NCI-H187 (cell line): Measurements from ENCODE around the gene GKN2.
"Not testable (repeated sequence)": the region's sequence is repeated elsewhere in the genome, so short reads cannot be mapped to it uniquely, and the experiment has no call there.

Source experiments
- DNase-seq, 2 experiments: peaks; one replicate each; lab custom pipeline; 2025; lab: John Stamatoyannopoulos, UW

GKN2 gene

GRCh38 chr2:68918497-68918896 is 34.2 kb downstream of the GKN2 start:
- no peak for DNase-seq

- no peak for DNase-seq
These were observed 35.5 kb downstream of the GKN2 start for GRCh38 chr2:68917034-68917718.

GRCh38 chr2:68916226-68916625 is 36.5 kb downstream of the GKN2 start:
- no peak for DNase-seq

GRCh38 chr2:68915393-68915792 is 37.3 kb downstream of the GKN2 start:
- no peak for DNase-seq

- no peak for DNase-seq
These were observed 39.3 kb downstream of the GKN2 start for GRCh38 chr2:68913359-68913758.

GRCh38 chr2:68912732-68913131 is 40.0 kb downstream of the GKN2 start:
- DNase-seq: no peak

GRCh38 chr2:68912111-68912510 is 40.6 kb downstream of the GKN2 start:
- DNase-seq: no peak

- no peak for DNase-seq
These were observed 41.0 kb downstream of the GKN2 start for GRCh38 chr2:68911709-68912108.

GRCh38 chr2:68911246-68911645 is 41.4 kb downstream of the GKN2 start:
- DNase-seq: no peak

GRCh38 chr2:68909793-68910674 is 42.7 kb downstream of the GKN2 start:
- DNase-seq: peak; percentile 22 to 63

GRCh38 chr2:68908392-68908970 is 44.2 kb downstream of the GKN2 start:
- DNase-seq: no peak

GRCh38 chr2:68907920-68908253 is 44.8 kb downstream of the GKN2 start:
- DNase-seq: no peak

GRCh38 chr2:68907232-68907919 is 45.3 kb downstream of the GKN2 start:
- DNase-seq: no peak

GRCh38 chr2:68906716-68907115 is 46.0 kb downstream of the GKN2 start:
- no peak for DNase-seq

GRCh38 chr2:68905116-68905515 is 47.6 kb downstream of the GKN2 start:
- no peak for DNase-seq

- DNase-seq: no peak
These were observed 51.1 kb downstream of the GKN2 start for GRCh38 chr2:68901561-68901960.

- no peak for DNase-seq
These were observed 51.5 kb downstream of the GKN2 start for GRCh38 chr2:68901199-68901514.

- no peak for DNase-seq
These were observed 52.0 kb downstream of the GKN2 start for GRCh38 chr2:68900496-68901198.

GRCh38 chr2:68895981-68896380 is 56.7 kb downstream of the GKN2 start:
- DNase-seq: not testable (repeated sequence)
